Keratinocyte (primary cell): ENCODE measurements around the gene DNAJC19. TPM values are rescaled to one million over a fixed set of nuclear protein-coding genes. Genes with fewer than 3 reads are reported as not detected.

Source experiments
- DNase-seq: peaks from one replicate; pipeline ENCODE4 v3.0.0-alpha.2; 2011; ENCODE audit warnings: low read depth, missing footprints, low spot score
- FAIRE-seq: peaks from 2 replicates; lab custom pipeline; 2011; peaks lifted over from hg19 to GRCh38; lab: Jason Lieb, UNC
- H2AFZ ChIP-seq: 2 replicates; pipeline ENCODE4 v1.6.0; 2012; ENCODE audit warnings: low read length, control low read depth, inconsistent platforms; ENCODE audit not compliant: control insufficient read depth
- H3K27ac ChIP-seq: 2 replicates; pipeline ENCODE4 v1.5.1; 2011; ENCODE audit warnings: low read length; ENCODE audit not compliant: control insufficient read depth, insufficient read depth
- H3K27me3 ChIP-seq: 3 replicates; pipeline ENCODE4 v1.6.0; 2011; ENCODE audit warnings: low read length; ENCODE audit not compliant: control insufficient read depth, insufficient read depth; ENCODE audit errors: extremely low read depth
- H3K36me3 ChIP-seq, 2 experiments: 2 replicates in 1 of 2; 3 replicates in 1 of 2; pipeline ENCODE4 v1.5.1; 2011; ENCODE audit warnings: low read length in 2 of 2, mild to moderate bottlenecking in 1 of 2; ENCODE audit not compliant: control insufficient read depth in 2 of 2, insufficient read depth in 2 of 2; ENCODE audit errors: extremely low read depth in 1 of 2
- H3K4me1 ChIP-seq: 3 replicates; pipeline ENCODE4 v1.5.1; 2011; ENCODE audit warnings: low read length; ENCODE audit not compliant: control insufficient read depth, insufficient read depth; ENCODE audit errors: extremely low read depth
- H3K4me2 ChIP-seq: 3 replicates; pipeline ENCODE4 v1.6.0; 2011; ENCODE audit warnings: low read depth, low read length; ENCODE audit not compliant: control insufficient read depth, insufficient read depth; ENCODE audit errors: extremely low read depth
- H3K4me3 ChIP-seq, 3 experiments: fragments of 200-600 bp in 1 of 3; sonication (generic) in 1 of 3; 2 replicates in 2 of 3; 3 replicates in 1 of 3; pipeline ENCODE4 v1.5.1; 2011 to 2016; ENCODE audit warnings: low read length in 3 of 3, mild to moderate bottlenecking in 3 of 3, control low read depth in 2 of 3, inconsistent platforms in 1 of 3, low read depth in 1 of 3, mixed read lengths in 1 of 3, mixed run types in 1 of 3, moderate library complexity in 1 of 3; ENCODE audit not compliant: control insufficient read depth in 2 of 3, insufficient read depth in 2 of 3; ENCODE audit errors: extremely low read depth in 1 of 3
- H3K79me2 ChIP-seq: 2 replicates; pipeline ENCODE4 v1.6.0; 2012; ENCODE audit warnings: low read length; ENCODE audit not compliant: control insufficient read depth, insufficient read depth
- H3K9ac ChIP-seq: 3 replicates; pipeline ENCODE4 v1.6.0; 2011; ENCODE audit warnings: low read length; ENCODE audit not compliant: control insufficient read depth, insufficient read depth; ENCODE audit errors: extremely low read depth
- H3K9me1 ChIP-seq: 3 replicates; pipeline ENCODE4 v1.6.0; 2011; ENCODE audit warnings: low read length; ENCODE audit not compliant: control insufficient read depth, insufficient read depth; ENCODE audit errors: extremely low read depth
- H3K9me3 ChIP-seq: 2 replicates; pipeline ENCODE4 v1.5.1; 2012; ENCODE audit warnings: low read depth, low read length; ENCODE audit not compliant: control insufficient read depth
- H4K20me1 ChIP-seq: 3 replicates; pipeline ENCODE4 v1.6.0; 2011; ENCODE audit warnings: low read length; ENCODE audit not compliant: control insufficient read depth, insufficient read depth; ENCODE audit errors: extremely low read depth
- EZH2 ChIP-seq: IDR thresholded peaks from one replicate; pipeline ENCODE4 v1.6.1; 2012; ENCODE audit warnings: inconsistent platforms, mild to moderate bottlenecking, low read length, moderate library complexity
- dilution Hi-C: fragments of 300-500 bp; cut with MboI; formaldehyde crosslinking; loops from one replicate; pipeline ENCODE4 v1.7.0; 2020; ENCODE audit warnings: low sequenced_read_pairs; ENCODE audit not compliant: extremely low pct_ligation_motif_present
- polyA plus RNA-seq, 5 experiments: library from polyadenylated mRNA; depleted of rRNA in 3 of 5; stranded (reverse) in 3 of 5; stranded (forward) in 1 of 5; unstranded in 1 of 5; fragments of >200 nt; gene quantifications; 1 replicate in 1 of 5; 2 replicates in 3 of 5; 3 replicates in 1 of 5; pipeline versions ENCODE4 v1.2.1 to v1.2.3, GENCODE V29; 2011 to 2012; ENCODE audit warnings: missing spikeins in 2 of 5, low read depth in 1 of 5, low replicate concordance in 1 of 5
- TF ChIP-seq, protein P1 (sequence below), 3 experiments: IDR thresholded peaks in 1 of 3; conservative IDR thresholded peaks in 1 of 3; optimal IDR thresholded peaks in 1 of 3; 2 replicates in 2 of 3; 3 replicates in 1 of 3; pipeline versions ENCODE3 to v1.5.1; 2011; ENCODE audit warnings: low read length in 3 of 3, mild to moderate bottlenecking in 3 of 3, moderate library complexity in 2 of 3, control low read depth in 1 of 3, inconsistent platforms in 1 of 3; ENCODE audit not compliant: insufficient read depth in 2 of 3; ENCODE audit errors: extremely low read depth in 1 of 3

DNAJC19 gene
- polyA plus RNA-seq, 1 donor (not counting 4 experiments of a cell fraction or from before 2014, with no cell fraction given): 40.6 TPM

DNA sequence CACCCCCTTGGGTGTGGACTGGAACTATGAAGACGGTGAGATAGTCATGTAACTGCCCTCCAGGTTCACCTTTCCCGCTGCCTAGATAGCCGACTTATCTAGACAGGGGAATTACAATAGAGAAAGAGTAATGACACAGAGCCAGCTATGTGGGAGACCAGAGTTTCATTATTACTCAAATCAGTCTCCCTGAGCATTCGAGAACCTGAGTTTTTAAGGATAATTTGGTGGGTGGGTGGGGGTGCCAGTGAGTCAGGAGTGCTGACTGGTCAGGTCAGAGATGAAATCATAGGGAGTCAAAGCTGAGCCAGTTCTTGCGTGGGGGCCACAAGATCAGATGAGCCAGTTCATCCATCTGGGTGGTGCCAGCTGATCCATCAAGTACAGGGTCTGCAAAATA, 19.7 kb upstream of the DNAJC19 start:
- H3K9me3 ChIP-seq: no peaks in the 10 kb centered on the region
- TF ChIP-seq EZH2: no peak
- TF ChIP-seq, protein P1, sequence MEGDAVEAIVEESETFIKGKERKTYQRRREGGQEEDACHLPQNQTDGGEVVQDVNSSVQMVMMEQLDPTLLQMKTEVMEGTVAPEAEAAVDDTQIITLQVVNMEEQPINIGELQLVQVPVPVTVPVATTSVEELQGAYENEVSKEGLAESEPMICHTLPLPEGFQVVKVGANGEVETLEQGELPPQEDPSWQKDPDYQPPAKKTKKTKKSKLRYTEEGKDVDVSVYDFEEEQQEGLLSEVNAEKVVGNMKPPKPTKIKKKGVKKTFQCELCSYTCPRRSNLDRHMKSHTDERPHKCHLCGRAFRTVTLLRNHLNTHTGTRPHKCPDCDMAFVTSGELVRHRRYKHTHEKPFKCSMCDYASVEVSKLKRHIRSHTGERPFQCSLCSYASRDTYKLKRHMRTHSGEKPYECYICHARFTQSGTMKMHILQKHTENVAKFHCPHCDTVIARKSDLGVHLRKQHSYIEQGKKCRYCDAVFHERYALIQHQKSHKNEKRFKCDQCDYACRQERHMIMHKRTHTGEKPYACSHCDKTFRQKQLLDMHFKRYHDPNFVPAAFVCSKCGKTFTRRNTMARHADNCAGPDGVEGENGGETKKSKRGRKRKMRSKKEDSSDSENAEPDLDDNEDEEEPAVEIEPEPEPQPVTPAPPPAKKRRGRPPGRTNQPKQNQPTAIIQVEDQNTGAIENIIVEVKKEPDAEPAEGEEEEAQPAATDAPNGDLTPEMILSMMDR (optimal IDR thresholded peaks at IDR 0.05 in 1 of 3, IDR thresholded peaks at IDR 0.05 in 1 of 3, conservative IDR thresholded peaks at IDR 0.05 in 1 of 3; ENCODE audit: extremely low read depth in 1 of 3, insufficient read depth in 2 of 3, low read length in 3 of 3): no peak

DNA sequence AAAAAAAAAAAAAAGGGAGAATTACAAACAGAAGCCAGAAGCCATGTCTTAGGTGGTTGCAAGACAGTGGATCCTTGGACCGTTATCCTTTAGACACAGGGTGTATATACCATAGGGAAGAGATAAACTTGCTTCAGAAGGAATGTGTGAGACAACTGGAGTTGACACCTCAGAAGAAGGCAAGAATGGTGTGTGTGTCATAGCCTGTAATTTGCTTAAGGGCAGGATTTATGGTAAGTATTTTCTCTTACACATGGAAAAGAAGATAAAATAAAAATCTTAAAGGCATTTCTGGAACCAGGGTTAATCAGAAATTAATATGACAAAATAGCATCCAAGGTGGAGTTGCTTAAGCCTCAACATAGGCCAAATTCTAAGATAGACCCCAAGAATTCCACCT, 19.3 kb upstream of the DNAJC19 start:
- H3K9ac ChIP-seq: no peak overlapping the region
- H3K9me3 ChIP-seq: no peaks in the 10 kb centered on the region
- FAIRE-seq (no peak), DNase-seq (no peak)
- no peaks in the 10 kb centered on the region for H3K9me1 ChIP-seq
- H3K4me3 ChIP-seq: no peak overlapping the region
- H3K36me3 ChIP-seq: no peaks in the 10 kb centered on the region
- no peak overlapping the region for H3K27ac ChIP-seq
- H3K27me3 ChIP-seq: no peaks in the 10 kb centered on the region
- H3K79me2 ChIP-seq: no peaks in the 10 kb centered on the region
- H3K4me2 ChIP-seq: no peak overlapping the region
- TF ChIP-seq EZH2: no peak
- TF ChIP-seq, protein P1 (optimal IDR thresholded peaks at IDR 0.05 in 1 of 3, IDR thresholded peaks at IDR 0.05 in 1 of 3, conservative IDR thresholded peaks at IDR 0.05 in 1 of 3; ENCODE audit: extremely low read depth in 1 of 3, insufficient read depth in 2 of 3, low read length in 3 of 3): no peak
- H4K20me1 ChIP-seq: no peaks in the 10 kb centered on the region
- dilution Hi-C loops: no loop called here
- no peaks in the 10 kb centered on the region for H3K4me1 ChIP-seq
- H2AFZ ChIP-seq: no peak overlapping the region

More for the DNA sequence above, 19.7 kb upstream of the DNAJC19 start:
- dilution Hi-C loops: no loop called here
- no peak overlapping the region for H3K9ac ChIP-seq
- H3K79me2 ChIP-seq: no peaks in the 10 kb centered on the region
- H3K9me1 ChIP-seq: no peaks in the 10 kb centered on the region
- H3K27ac ChIP-seq: no peak overlapping the region
- H3K4me2 ChIP-seq: no peak overlapping the region
- H4K20me1 ChIP-seq: no peaks in the 10 kb centered on the region
- no peak for FAIRE-seq
- DNase-seq: no peak
- H3K4me1 ChIP-seq: no peaks in the 10 kb centered on the region
- no peak overlapping the region for H3K4me3 ChIP-seq
- H3K27me3 ChIP-seq: no peaks in the 10 kb centered on the region
- H3K36me3 ChIP-seq: no peaks in the 10 kb centered on the region
- no peak overlapping the region for H2AFZ ChIP-seq
